SK-N-MC (cell line): ENCODE measurements around the gene SPATA3.

Experiments
- DNase-seq: peaks from one replicate; pipeline ENCODE4 v3.0.0-alpha.2; 2011; ENCODE audit warnings: low read depth, low spot score
- H3K27ac ChIP-seq: fragments of 200-600 bp; sonication (generic); 2 replicates; pipeline ENCODE4 v1.5.1; 2016; ENCODE audit warnings: mixed run types
- H3K36me3 ChIP-seq: fragments of 200-600 bp; sonication (generic); 2 replicates; pipeline ENCODE4 v1.6.1; 2017; ENCODE audit warnings: antibody characterized with exemption, low read length, mixed read lengths; ENCODE audit not compliant: insufficient read depth
- H3K4me3 ChIP-seq: fragments of 200-600 bp; sonication (generic); 2 replicates; pipeline ENCODE4 v1.5.1; 2016
- H3K9ac ChIP-seq: fragments of 200-600 bp; sonication (generic); 2 replicates; pipeline ENCODE4 v1.8.0; 2017; ENCODE audit warnings: mixed run types, mixed read lengths; ENCODE audit not compliant: insufficient read length
- H3K9me3 ChIP-seq: fragments of 200-600 bp; sonication (generic); 2 replicates; pipeline ENCODE4 v1.6.1; 2017; ENCODE audit warnings: low read depth, mild to moderate bottlenecking, antibody characterized with exemption, low read length, moderate library complexity, mixed read lengths
- EZH2 ChIP-seq: fragments of 200-600 bp; sonication (generic); IDR thresholded peaks from one replicate; pipeline ENCODE4 v1.6.1; 2017; ENCODE audit warnings: antibody characterized with exemption
- FOXP2 ChIP-seq: optimal IDR thresholded peaks from 2 replicates; pipeline ENCODE3; 2011; ENCODE audit warnings: mild to moderate bottlenecking, moderate library complexity; ENCODE audit not compliant: insufficient read depth; ENCODE audit errors: extremely low read length, control extremely low read depth
- POLR2AphosphoS5 ChIP-seq: IDR thresholded peaks from 2 replicates; pipeline ENCODE4 v1.6.1; 2012; ENCODE audit warnings: mild to moderate bottlenecking, low read depth, low read length, borderline replicate concordance

The SPATA3 gene

GRCh38 chr2:231033147-231034132 is 37.5 kb downstream of the SPATA3 start:
- Histone ChIP-seq H3K9me3 (no peaks in the 10 kb centered on the region), H3K4me3 (no peak overlapping the region), H3K27ac (no peak overlapping the region), H3K36me3 (no peaks in the 10 kb centered on the region), H3K9ac (no peak overlapping the region)
- TF ChIP-seq EZH2 = no peak
- no peak for TF ChIP-seq POLR2AphosphoS5
- no peak for TF ChIP-seq FOXP2
- no peak for DNase-seq

GRCh38 chr2:231034291-231034882 is 38.5 kb downstream of the SPATA3 start:
- H3K27ac ChIP-seq = no peak overlapping the region
- DNase-seq = no peak
- H3K36me3 ChIP-seq = no peaks in the 10 kb centered on the region
- H3K4me3 ChIP-seq = no peak overlapping the region
- no peak overlapping the region for H3K9ac ChIP-seq
- no peaks in the 10 kb centered on the region for H3K9me3 ChIP-seq
- TF ChIP-seq FOXP2 = no peak
- TF ChIP-seq POLR2AphosphoS5 = no peak
- TF ChIP-seq EZH2 = no peak

- DNase-seq = no peak
- no peak overlapping the region for H3K4me3 ChIP-seq
- H3K9me3 ChIP-seq = no peaks in the 10 kb centered on the region
- H3K9ac ChIP-seq = no peak overlapping the region
- no peaks in the 10 kb centered on the region for H3K36me3 ChIP-seq
- H3K27ac ChIP-seq = no peak overlapping the region
- TF ChIP-seq EZH2 (peak; percentile 35), POLR2AphosphoS5 (no peak), FOXP2 (no peak)
These were observed 40.2 kb downstream of the SPATA3 start for GRCh38 chr2:231036131-231036530.

- H3K36me3 ChIP-seq = no peaks in the 10 kb centered on the region
- TF ChIP-seq POLR2AphosphoS5 (no peak), EZH2 (no peak), FOXP2 (no peak)
- no peak overlapping the region for H3K27ac ChIP-seq
- H3K9me3 ChIP-seq = no peaks in the 10 kb centered on the region
- H3K4me3 ChIP-seq = no peak overlapping the region
- H3K9ac ChIP-seq = no peak overlapping the region
- no peak for DNase-seq
These were observed 40.7 kb downstream of the SPATA3 start for GRCh38 chr2:231036578-231037106.

- no peak for DNase-seq
- H3K4me3 ChIP-seq = peak within 1 kb of the TSS; percentile 40; the same call in 1 of the 2 replicates
- no peak within 1 kb of the TSS for H3K9ac ChIP-seq
- no peak within 1 kb of the TSS for H3K27ac ChIP-seq
- no peaks in the 10 kb centered on the region for H3K9me3 ChIP-seq
- H3K36me3 ChIP-seq = no peaks in the 10 kb centered on the region
- TF ChIP-seq POLR2AphosphoS5 (no peak), FOXP2 (no peak), EZH2 (no peak)
These were observed 41.3 kb downstream of the SPATA3 start, which contains the start of gene C2orf72 for GRCh38 chr2:231037202-231037730. Gene C2orf72, plus strand, starts transcription at chr2:231037523. Its CDS starts 43 bp downstream, at chr2:231037566.

GRCh38 chr2:231037731-231038482 is 42.0 kb downstream of the SPATA3 start:
- no peaks in the 10 kb centered on the region for H3K36me3 ChIP-seq
- H3K9me3 ChIP-seq = no peaks in the 10 kb centered on the region
- DNase-seq = no peak
- TF ChIP-seq POLR2AphosphoS5 = no peak
- no peak for TF ChIP-seq FOXP2
- no peak for TF ChIP-seq EZH2
- H3K27ac ChIP-seq = no peak overlapping the region
- H3K4me3 ChIP-seq = no peak overlapping the region
- H3K9ac ChIP-seq = no peak overlapping the region

GRCh38 chr2:231038483-231039293 is 42.8 kb downstream of the SPATA3 start:
- H3K36me3 ChIP-seq = no peaks in the 10 kb centered on the region
- no peak overlapping the region for H3K27ac ChIP-seq
- no peak overlapping the region for H3K4me3 ChIP-seq
- no peak overlapping the region for H3K9ac ChIP-seq
- DNase-seq = no peak
- no peaks in the 10 kb centered on the region for H3K9me3 ChIP-seq
- TF ChIP-seq FOXP2 (no peak), EZH2 (no peak), POLR2AphosphoS5 (no peak)
